ENCODE results near the gene DIPK1A.

DNA sequence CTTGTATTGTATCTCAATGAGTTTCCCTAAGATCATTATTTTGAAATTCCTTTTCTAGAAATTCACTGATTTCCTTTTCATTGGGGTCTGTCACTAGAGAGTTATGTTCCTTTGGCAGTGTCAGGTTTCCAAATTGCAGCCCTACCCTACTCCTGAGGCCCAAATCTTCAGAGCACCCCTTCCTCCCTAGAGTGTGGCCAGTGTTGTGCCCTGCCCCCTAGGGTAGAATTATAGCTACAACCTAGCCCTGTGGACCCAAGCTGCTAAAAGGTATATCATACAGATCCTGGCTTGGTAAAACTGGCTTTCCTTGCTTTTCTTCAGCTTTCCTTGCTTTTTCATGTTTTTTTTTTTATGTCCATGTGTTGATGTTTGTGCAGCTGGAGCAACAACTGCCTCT, 60.7 kb downstream of the DIPK1A start:
- TF ChIP-seq, protein P1, sequence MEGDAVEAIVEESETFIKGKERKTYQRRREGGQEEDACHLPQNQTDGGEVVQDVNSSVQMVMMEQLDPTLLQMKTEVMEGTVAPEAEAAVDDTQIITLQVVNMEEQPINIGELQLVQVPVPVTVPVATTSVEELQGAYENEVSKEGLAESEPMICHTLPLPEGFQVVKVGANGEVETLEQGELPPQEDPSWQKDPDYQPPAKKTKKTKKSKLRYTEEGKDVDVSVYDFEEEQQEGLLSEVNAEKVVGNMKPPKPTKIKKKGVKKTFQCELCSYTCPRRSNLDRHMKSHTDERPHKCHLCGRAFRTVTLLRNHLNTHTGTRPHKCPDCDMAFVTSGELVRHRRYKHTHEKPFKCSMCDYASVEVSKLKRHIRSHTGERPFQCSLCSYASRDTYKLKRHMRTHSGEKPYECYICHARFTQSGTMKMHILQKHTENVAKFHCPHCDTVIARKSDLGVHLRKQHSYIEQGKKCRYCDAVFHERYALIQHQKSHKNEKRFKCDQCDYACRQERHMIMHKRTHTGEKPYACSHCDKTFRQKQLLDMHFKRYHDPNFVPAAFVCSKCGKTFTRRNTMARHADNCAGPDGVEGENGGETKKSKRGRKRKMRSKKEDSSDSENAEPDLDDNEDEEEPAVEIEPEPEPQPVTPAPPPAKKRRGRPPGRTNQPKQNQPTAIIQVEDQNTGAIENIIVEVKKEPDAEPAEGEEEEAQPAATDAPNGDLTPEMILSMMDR (IDR thresholded peaks at IDR 0.05; ENCODE audit: low read length): no peak
- TF ChIP-seq EZH2 (optimal IDR thresholded peaks at IDR 0.05; ENCODE audit: low read depth, low read length) (no peak), EZH2phosphoT487 (IDR thresholded peaks at IDR 0.05; ENCODE audit: low read length) (no peak)
